ENCODE results near the gene THAP5. TPM values are rescaled to one million over a fixed set of nuclear protein-coding genes. Genes with fewer than 3 reads are reported as not detected.
A peak's percentile ranks its signal among the peaks of the same experiment; 100 is the strongest.

THAP5 gene, protein sequence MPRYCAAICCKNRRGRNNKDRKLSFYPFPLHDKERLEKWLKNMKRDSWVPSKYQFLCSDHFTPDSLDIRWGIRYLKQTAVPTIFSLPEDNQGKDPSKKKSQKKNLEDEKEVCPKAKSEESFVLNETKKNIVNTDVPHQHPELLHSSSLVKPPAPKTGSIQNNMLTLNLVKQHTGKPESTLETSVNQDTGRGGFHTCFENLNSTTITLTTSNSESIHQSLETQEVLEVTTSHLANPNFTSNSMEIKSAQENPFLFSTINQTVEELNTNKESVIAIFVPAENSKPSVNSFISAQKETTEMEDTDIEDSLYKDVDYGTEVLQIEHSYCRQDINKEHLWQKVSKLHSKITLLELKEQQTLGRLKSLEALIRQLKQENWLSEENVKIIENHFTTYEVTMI
- 29.8 and 39.1 TPM in 2 replicates for total RNA-seq (2014; rRNA removed; shearing (Covaris generic))

DNA sequence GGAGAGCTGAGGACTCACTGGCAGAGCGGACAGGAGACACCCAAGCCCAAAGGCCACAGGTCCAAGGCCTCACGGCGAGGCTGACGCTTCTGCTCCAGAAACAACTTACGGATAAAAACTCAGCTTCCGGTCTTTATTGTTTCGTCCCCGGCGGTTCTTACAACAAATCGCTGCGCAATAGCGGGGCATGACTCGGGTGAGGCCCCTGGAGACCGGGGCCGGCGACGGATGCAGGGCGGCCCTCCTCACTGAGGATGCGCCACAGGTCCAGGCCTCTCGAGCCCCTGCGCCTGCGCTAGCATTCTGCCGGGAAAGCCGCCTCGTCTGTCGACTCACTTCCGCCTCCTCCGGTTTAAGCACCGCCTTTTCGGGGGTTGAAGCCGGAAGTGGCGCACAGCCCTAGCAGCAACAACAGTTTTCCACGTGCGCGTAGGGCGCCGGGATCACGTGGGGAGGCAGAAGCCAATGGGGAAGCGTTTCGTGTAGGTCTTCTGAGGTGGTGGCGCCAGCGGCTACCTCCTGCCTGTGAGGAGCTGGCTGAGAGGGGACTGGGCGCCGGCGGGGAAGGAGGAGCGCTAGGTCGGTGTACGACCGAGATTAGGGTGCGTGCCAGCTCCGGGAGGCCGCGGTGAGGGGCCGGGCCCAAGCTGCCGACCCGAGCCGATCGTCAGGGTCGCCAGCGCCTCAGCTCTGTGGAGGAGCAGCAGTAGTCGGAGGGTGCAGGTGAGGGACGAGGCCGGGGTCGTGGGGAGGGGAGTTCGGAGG is at the start of gene THAP5, which contains the start of gene DNAJB9:
THAP5 (minus strand) TSS at position 326 of the 765 bp plus-strand sequence; CDS start at position 189, 137 bp downstream.
DNAJB9 (plus strand) TSS at position 494 of the 765 bp plus-strand sequence. CDS start 1,853 bp downstream, outside the sequence.
- DNase-seq (ENCODE audit: low read depth in 1 of 2, low spot score in 2 of 2) = peak; percentile 97 to 99
- H3K27me3 ChIP-seq (replicated peaks) = no peaks in the 10 kb centered on the region
- peaks cover 3% of the 10 kb centered on the region for H3K36me3 ChIP-seq
- peak within 1 kb of the TSS; percentile 72 for H3K4me3 ChIP-seq
- peaks cover 10% of the 10 kb centered on the region for H3K4me1 ChIP-seq (replicated peaks)
- H3K27ac ChIP-seq = peak within 1 kb of the TSS; percentile 87
- H3K9me3 ChIP-seq (replicated peaks) = no peaks in the 10 kb centered on the region

GRCh38 chr7:108618056-108618455 is 48.5 kb upstream of the THAP5 start:
- Histone ChIP-seq H3K4me3 (no peak overlapping the region), H3K4me1 (replicated peaks) (no peaks in the 10 kb centered on the region), H3K27ac (no peak overlapping the region), H3K36me3 (no peaks in the 10 kb centered on the region), H3K27me3 (replicated peaks) (no peaks in the 10 kb centered on the region), H3K9me3 (replicated peaks) (no peaks in the 10 kb centered on the region)
- no peak for DNase-seq (ENCODE audit: low read depth in 1 of 2, low spot score in 2 of 2)

- no peak overlapping the region for H3K4me3 ChIP-seq
- no peaks in the 10 kb centered on the region for H3K27me3 ChIP-seq (replicated peaks)
- H3K36me3 ChIP-seq = no peaks in the 10 kb centered on the region
- no peak overlapping the region for H3K27ac ChIP-seq
- H3K4me1 ChIP-seq (replicated peaks) = no peaks in the 10 kb centered on the region
- DNase-seq (ENCODE audit: low read depth in 1 of 2, low spot score in 2 of 2) = no peak
- H3K9me3 ChIP-seq (replicated peaks) = no peaks in the 10 kb centered on the region
Observed at GRCh38 chr7:108614896-108615295, 45.4 kb upstream of the THAP5 start.

DNA sequence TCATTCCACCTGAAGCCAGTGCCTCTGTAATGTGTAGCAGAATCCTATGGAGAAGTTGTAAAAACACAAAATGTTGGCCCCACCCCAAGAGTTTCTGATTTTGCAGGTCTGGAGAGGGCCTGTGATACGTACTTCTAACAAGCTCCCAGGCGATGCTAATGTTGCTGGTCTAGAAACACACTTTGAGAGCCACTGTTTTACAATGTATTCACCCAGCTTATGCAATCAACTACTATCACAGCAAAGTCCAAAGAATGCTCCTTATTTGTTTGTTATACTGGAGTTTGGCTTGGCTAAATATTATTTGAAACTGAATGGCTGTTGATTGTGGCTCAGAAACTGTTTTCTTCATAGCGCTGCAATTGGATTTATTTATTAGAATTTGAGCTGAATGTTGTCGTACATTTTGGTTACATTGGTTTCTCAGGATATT is 44.5 kb upstream of the THAP5 start:
- H3K4me3 ChIP-seq = no peak overlapping the region
- no peak overlapping the region for H3K27ac ChIP-seq
- DNase-seq (ENCODE audit: low read depth in 1 of 2, low spot score in 2 of 2) = no peak
- no peaks in the 10 kb centered on the region for H3K36me3 ChIP-seq
- no peaks in the 10 kb centered on the region for H3K4me1 ChIP-seq (replicated peaks)
- no peaks in the 10 kb centered on the region for H3K9me3 ChIP-seq (replicated peaks)
- no peaks in the 10 kb centered on the region for H3K27me3 ChIP-seq (replicated peaks)

GRCh38 chr7:108613147-108613948 is 43.8 kb upstream of the THAP5 start:
- Histone ChIP-seq H3K27me3 (replicated peaks) (no peaks in the 10 kb centered on the region), H3K9me3 (replicated peaks) (no peaks in the 10 kb centered on the region), H3K4me1 (replicated peaks) (no peaks in the 10 kb centered on the region), H3K36me3 (no peaks in the 10 kb centered on the region), H3K27ac (no peak overlapping the region), H3K4me3 (no peak overlapping the region)
- DNase-seq (ENCODE audit: low read depth in 1 of 2, low spot score in 2 of 2) = peak in 1 of 2 experiments; percentile 16

DNA sequence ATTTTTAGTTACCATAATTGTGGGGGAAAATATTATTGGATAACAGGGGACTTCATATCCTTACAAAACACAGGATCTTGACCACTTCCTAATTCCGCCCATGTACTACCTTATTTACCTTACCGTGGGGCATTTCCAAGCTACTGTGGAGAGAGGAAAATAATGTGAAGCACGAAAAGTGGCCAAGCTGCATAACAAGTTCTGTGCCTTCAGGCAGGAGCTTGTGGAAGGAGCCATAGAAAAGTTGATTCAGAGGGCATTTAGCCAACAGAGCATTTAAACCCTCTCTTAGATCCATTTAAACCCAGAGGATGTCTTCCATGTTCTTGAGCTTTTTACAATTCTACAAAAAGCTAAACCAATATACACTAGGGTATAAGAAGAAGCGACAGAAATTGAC is 41.8 kb upstream of the THAP5 start:
- no peaks in the 10 kb centered on the region for H3K36me3 ChIP-seq
- H3K27me3 ChIP-seq (replicated peaks) = no peaks in the 10 kb centered on the region
- no peak overlapping the region for H3K4me3 ChIP-seq
- no peaks in the 10 kb centered on the region for H3K9me3 ChIP-seq (replicated peaks)
- H3K4me1 ChIP-seq (replicated peaks) = no peaks in the 10 kb centered on the region
- no peak for DNase-seq (ENCODE audit: low read depth in 1 of 2, low spot score in 2 of 2)
- H3K27ac ChIP-seq = no peak overlapping the region

GRCh38 chr7:108609643-108610042 is 40.1 kb upstream of the THAP5 start:
- Histone ChIP-seq H3K9me3 (replicated peaks) (no peaks in the 10 kb centered on the region), H3K4me3 (no peak overlapping the region), H3K27me3 (replicated peaks) (no peaks in the 10 kb centered on the region), H3K27ac (no peak overlapping the region), H3K4me1 (replicated peaks) (no peaks in the 10 kb centered on the region), H3K36me3 (no peaks in the 10 kb centered on the region)
- DNase-seq (ENCODE audit: low read depth in 1 of 2, low spot score in 2 of 2) = no peak

DNA sequence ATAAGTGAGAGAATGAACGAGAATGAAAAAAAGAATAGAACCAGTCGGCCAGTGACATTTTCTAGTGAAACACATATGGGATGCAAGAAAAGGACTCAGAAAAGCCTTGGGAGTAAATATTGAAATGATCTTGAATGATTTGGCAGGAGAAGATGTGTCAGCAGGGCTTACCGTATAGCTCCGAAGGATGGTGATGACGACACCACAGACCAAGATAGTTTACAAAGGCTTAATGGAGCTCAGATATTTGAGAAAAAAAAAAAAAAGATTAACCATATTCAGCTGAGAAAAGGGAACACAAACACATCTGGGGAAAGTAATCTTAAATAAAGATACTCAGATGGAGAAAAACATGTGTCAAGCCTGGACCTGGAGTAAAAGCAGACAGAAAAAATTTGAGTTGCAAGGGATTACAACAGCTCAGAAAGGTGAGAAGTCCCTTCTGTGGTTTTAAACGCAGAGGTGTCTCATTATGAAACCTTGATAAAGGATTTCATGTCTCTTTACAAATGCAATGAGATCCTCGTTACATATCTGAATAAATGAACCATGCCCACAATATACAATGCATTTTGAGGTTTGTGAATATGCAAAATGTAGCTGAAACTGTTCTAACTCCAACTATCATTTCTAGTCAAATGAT is 36.2 kb upstream of the THAP5 start:
- DNase-seq (ENCODE audit: low read depth in 1 of 2, low spot score in 2 of 2) = no peak
- no peaks in the 10 kb centered on the region for H3K4me1 ChIP-seq (replicated peaks)
- H3K4me3 ChIP-seq = no peak overlapping the region
- no peaks in the 10 kb centered on the region for H3K9me3 ChIP-seq (replicated peaks)
- no peaks in the 10 kb centered on the region for H3K36me3 ChIP-seq
- H3K27me3 ChIP-seq (replicated peaks) = no peaks in the 10 kb centered on the region
- H3K27ac ChIP-seq = no peak overlapping the region

DNA sequence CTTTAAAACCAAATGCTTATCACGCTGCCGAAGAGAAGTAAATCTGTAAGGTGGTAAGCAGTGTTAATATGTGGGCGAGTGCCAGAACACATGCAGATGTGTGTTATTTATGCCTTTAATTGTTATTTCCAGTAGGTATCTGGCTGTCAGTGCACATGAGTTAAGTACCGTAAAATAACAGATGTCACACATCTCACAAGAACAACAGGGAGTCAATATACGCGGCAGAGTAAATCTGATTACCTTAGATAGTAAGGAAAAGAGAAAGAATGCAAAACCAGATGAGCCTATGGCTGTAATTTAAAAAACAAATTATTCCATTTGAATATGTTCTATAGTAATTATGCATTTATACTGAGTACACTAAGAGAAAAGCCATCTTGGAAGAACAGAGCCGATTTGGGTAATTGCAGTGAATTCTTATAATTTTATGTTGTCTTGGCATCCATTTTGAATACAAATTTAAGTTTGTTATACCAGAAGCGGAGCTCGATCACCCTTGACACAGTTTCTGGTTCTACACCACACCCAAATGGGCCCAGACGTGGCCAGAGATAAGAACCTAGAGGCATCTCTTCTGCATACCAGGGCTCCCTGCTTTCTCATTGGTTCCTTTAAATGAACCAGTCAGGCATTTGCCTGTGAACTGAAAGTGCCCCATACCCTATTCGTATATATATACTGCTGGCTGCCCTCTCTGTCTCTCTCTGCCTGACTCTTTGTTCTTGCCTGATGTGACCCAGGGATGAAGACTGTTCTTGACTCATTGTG is 35.0 kb upstream of the THAP5 start:
- H3K4me3 ChIP-seq = no peak overlapping the region
- no peak for DNase-seq (ENCODE audit: low read depth in 1 of 2, low spot score in 2 of 2)
- 0 out of 2 replicates have a peak, but pooled peaks cover 3% of the 10 kb centered on the region for H3K27me3 ChIP-seq (replicated peaks)
- no peaks in the 10 kb centered on the region for H3K9me3 ChIP-seq (replicated peaks)
- H3K27ac ChIP-seq = no peak overlapping the region
- H3K36me3 ChIP-seq = no peaks in the 10 kb centered on the region
- no peaks in the 10 kb centered on the region for H3K4me1 ChIP-seq (replicated peaks)

DNA sequence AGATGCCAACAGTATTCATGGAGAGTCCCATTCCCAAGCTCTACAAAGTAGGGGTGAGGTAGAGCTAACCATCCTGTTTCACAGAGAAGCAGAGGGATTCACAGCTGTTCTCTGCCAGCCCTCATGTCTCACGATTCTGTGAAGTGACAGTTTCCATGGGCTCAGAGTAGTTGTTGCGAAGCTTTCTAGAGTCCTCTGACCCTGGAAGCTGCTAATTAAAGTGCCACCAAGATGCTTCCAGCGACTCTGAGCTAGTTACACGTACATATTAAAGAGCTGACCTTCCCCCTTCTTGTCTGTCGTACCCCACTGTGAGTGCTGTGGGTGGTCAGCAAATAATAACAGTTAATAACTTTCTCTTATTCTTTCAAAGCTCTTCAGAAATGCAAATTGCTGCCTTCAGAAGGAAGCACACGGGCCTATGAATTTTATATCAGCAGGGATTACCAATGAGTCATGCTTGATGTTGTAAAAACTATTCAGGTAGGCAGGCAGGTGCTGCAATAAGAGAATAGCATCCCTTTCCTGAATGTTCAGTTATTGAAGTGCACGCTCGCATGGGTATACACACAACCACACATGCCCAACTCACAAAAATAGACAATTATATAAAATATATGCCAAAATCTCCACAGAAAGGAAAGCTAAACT is 34.3 kb upstream of the THAP5 start:
- no peak overlapping the region for H3K27ac ChIP-seq
- H3K9me3 ChIP-seq (replicated peaks) = no peaks in the 10 kb centered on the region
- DNase-seq (ENCODE audit: low read depth in 1 of 2, low spot score in 2 of 2) = no peak
- no peaks in the 10 kb centered on the region for H3K36me3 ChIP-seq
- H3K4me3 ChIP-seq = no peak overlapping the region
- peaks cover 8% of the 10 kb centered on the region; the same call in 1 of the 2 replicates for H3K27me3 ChIP-seq (replicated peaks)
- H3K4me1 ChIP-seq (replicated peaks) = no peaks in the 10 kb centered on the region

- no peaks in the 10 kb centered on the region for H3K4me1 ChIP-seq (replicated peaks)
- H3K36me3 ChIP-seq = no peaks in the 10 kb centered on the region
- H3K27ac ChIP-seq = no peak overlapping the region
- no peak overlapping the region for H3K4me3 ChIP-seq
- no peak for DNase-seq (ENCODE audit: low read depth in 1 of 2, low spot score in 2 of 2)
- no peaks in the 10 kb centered on the region for H3K9me3 ChIP-seq (replicated peaks)
- H3K27me3 ChIP-seq (replicated peaks) = peaks cover 9% of the 10 kb centered on the region; the same call in 1 of the 2 replicates
Observed at GRCh38 chr7:108600399-108600798, 30.9 kb upstream of the THAP5 start.

DNA sequence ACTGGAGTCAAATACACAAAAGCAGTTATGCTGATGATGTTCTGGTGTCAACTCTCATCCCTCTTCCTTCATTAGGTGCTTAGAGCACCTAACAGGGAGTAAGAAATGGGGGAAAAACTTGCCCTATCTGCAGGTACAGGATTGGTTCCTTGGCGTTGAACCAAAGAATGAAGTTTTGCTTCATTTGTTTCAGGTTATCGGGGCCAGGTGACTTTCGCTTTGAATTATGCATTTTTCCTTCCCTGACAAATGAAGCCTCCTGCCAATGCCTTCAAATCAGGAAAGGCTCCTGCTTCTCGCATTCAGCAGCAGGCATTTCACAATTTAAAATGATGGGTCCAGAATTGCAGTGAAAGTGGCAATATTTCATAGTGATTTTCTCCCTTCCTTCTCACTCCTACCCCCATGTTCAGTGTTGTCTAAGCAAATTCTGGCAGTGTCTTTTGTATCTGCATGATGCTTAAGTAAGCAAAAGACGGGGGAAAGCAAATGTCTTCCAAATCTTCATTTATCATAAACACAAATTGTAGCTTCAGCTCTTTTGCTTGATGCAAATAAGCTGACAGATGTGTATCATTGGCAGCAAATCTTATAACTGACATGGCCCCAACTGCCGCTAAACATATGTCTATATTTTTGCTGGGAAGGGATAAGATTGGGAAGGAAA is 29.5 kb upstream of the THAP5 start:
- Histone ChIP-seq H3K4me1 (replicated peaks) (no peaks in the 10 kb centered on the region), H3K36me3 (no peaks in the 10 kb centered on the region), H3K9me3 (replicated peaks) (no peaks in the 10 kb centered on the region), H3K27me3 (replicated peaks) (peaks cover 9% of the 10 kb centered on the region; the same call in 1 of the 2 replicates), H3K4me3 (no peak overlapping the region), H3K27ac (no peak overlapping the region)
- DNase-seq (ENCODE audit: low read depth in 1 of 2, low spot score in 2 of 2) = no peak
